Esophagus squamous epithelium (tissue), 4 donors: ENCODE data around the gene SPATA13.
"Not testable (repeated sequence)": the region's sequence is repeated elsewhere in the genome, so short reads cannot be mapped to it uniquely, and the experiment has no call there.

Experiments used
- POLR2A ChIP-seq, 4 donors: fragments of 450-650 bp; IDR thresholded peaks; one replicate each; pipeline ENCODE4 v1.6.1; 2017; ENCODE audit warnings: antibody characterized with exemption in 4 of 4, mild to moderate bottlenecking in 4 of 4, moderate library complexity in 3 of 4
- TF ChIP-seq, protein P1 (sequence below), 6 experiments: fragments of 450-650 bp in 4 of 6; fragments of 200-600 bp in 2 of 6; sonication (generic) in 2 of 6; IDR thresholded peaks; one replicate each; pipeline ENCODE4 v1.5.1; 2016 to 2019; ENCODE audit warnings: antibody characterized with exemption in 6 of 6, mild to moderate bottlenecking in 4 of 6, moderate library complexity in 4 of 6

DNA sequence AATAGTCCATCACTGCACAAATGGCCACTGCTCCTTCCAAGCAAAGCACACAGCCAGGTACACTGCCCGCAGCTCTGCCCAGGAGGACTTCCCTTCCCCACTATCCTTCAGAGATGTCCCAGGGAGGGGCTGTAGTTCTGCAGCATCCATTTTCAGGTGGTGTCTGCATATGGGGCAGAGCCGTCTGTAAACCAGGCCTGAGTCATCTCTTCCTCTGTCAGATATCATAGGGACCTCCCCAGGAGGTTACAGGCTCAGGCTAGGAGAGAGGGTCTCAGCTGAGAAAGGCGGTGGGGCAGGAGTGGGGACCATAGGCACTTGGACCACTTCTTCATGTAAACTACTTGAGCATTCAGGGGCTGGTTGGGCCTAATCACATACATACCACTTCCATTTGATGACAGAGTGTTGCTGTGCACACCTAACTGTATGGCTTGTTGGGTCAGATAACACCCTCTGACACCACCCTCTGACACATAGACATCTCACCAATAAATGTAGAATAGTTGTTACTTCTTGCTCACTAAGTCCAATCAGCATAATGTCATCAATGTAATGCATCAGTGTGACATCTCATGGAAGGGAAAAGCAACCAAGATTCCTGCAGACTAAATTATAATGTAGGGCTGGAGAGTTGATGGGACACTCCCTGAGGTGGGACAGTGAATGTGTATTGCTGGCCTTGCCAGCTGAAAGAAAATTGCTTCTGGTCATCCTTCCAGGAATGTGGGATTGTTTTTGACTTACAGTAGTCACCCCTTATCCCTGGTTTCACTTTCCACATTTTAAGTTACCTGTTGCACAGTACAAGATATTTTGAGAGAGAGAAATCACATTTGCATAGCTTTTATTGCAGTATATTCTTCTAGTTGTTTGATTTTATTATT is 189.5 kb downstream of the SPATA13 start:
- TF ChIP-seq, protein P1, sequence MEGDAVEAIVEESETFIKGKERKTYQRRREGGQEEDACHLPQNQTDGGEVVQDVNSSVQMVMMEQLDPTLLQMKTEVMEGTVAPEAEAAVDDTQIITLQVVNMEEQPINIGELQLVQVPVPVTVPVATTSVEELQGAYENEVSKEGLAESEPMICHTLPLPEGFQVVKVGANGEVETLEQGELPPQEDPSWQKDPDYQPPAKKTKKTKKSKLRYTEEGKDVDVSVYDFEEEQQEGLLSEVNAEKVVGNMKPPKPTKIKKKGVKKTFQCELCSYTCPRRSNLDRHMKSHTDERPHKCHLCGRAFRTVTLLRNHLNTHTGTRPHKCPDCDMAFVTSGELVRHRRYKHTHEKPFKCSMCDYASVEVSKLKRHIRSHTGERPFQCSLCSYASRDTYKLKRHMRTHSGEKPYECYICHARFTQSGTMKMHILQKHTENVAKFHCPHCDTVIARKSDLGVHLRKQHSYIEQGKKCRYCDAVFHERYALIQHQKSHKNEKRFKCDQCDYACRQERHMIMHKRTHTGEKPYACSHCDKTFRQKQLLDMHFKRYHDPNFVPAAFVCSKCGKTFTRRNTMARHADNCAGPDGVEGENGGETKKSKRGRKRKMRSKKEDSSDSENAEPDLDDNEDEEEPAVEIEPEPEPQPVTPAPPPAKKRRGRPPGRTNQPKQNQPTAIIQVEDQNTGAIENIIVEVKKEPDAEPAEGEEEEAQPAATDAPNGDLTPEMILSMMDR (IDR thresholded peaks at IDR 0.05), result not testable (repeated sequence)
- not testable (repeated sequence) for TF ChIP-seq POLR2A (IDR thresholded peaks at IDR 0.05)
